ENCODE measurements around the gene PHF5A.

Gene PHF5A

GRCh38 chr22:41411021-41411851, 57.3 kb downstream of the PHF5A start:
- DNase-seq = no peak

GRCh38 chr22:41410311-41410751, 58.2 kb downstream of the PHF5A start:
- no peak for DNase-seq

All from NCI-H524 treated with DMSO at 0.1 percent for 48 hours (cell line).